GM12892 (cell line): ENCODE measurements around the gene PLEKHA4.

ENCODE experiments used
- DNase-seq: peaks from one replicate; pipeline ENCODE4 v3.0.0; 2011; ENCODE audit not compliant: insufficient read length
- FAIRE-seq: peaks from 2 replicates; lab custom pipeline; 2011; peaks lifted over from hg19 to GRCh38; lab: Jason Lieb, UNC
- POLR2A ChIP-seq: IDR thresholded peaks from 2 replicates; pipeline ENCODE4 v1.6.1; 2011; ENCODE audit warnings: low read depth, low read length, control low read depth
- POLR2AphosphoS5 ChIP-seq: IDR thresholded peaks from 2 replicates; pipeline ENCODE4 v1.6.1; 2011; ENCODE audit warnings: low read depth, low read length, control low read depth
- TAF1 ChIP-seq: IDR thresholded peaks from 2 replicates; pipeline ENCODE4 v1.6.1; 2011; ENCODE audit warnings: low read depth, mild to moderate bottlenecking, control low read depth, low read length, borderline replicate concordance

Gene PLEKHA4

DNA sequence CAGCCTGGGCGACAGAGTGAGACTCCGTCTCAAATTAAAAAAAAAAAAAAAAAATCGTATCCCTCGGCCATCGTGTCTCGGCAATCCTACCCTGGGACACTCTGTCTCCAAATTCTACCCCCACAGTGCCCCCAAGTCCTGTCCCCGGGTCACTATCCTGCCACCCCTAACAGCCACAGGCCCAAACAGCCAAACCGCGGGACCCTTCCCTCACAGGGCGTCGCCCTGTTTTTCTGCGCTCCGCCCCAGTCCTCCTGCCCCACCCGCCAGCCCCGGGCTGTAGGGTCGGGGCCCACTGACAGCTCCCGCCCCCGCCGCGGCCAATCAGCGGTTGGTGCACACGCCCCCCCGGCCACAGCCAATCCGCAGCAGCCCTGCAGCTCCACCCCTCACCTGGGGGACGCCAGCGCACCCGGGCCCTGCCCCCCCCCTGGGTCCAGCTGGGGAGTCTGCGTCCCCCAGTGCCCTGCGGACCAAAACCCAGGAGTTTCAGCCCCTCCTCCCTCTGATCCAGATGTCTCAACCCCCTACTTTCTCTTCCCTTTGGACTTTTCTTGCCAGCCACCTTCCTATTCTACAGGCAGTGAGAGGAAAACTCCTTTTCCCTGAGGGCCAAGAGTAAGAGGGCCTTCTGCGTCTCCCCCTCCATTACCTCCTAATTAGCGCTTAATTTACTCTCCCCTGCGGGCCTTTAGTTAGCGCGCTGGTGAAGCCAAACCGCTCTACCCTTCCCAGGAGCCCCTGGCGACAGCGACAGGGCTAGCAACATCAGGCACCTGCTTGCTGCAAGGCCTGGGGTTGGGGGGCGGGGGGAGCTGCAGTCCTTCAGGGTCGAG, 56.1 kb downstream of the PLEKHA4 start:
- peak; percentile 79 for FAIRE-seq
- peak; percentile 97 for DNase-seq
- no peak for TF ChIP-seq POLR2AphosphoS5
- no peak for TF ChIP-seq TAF1
- no peak for TF ChIP-seq POLR2A

DNA sequence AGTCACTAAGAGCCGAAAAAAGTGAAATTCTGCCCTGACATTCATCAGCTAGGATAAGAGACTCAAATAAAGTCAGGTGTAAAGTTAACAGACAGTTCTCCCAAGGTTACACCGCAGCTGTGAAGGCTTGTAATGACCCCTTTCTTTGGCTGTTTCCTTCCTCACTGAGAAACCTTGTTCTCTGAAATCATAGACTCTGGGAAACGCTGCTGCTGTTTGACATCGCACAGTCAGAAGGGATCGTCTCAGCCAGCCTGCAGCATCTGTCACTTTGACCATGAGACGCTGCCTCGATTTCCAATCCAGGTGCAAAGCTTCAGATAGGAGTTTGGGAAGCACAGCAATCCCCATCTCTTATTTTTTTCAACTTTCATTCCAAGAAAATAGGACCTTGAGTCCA, 58.3 kb downstream of the PLEKHA4 start:
- TF ChIP-seq POLR2A (no peak), TAF1 (no peak), POLR2AphosphoS5 (no peak; the same call in 1 of the 2 replicates)
- DNase-seq (no peak), FAIRE-seq (no peak)

DNA sequence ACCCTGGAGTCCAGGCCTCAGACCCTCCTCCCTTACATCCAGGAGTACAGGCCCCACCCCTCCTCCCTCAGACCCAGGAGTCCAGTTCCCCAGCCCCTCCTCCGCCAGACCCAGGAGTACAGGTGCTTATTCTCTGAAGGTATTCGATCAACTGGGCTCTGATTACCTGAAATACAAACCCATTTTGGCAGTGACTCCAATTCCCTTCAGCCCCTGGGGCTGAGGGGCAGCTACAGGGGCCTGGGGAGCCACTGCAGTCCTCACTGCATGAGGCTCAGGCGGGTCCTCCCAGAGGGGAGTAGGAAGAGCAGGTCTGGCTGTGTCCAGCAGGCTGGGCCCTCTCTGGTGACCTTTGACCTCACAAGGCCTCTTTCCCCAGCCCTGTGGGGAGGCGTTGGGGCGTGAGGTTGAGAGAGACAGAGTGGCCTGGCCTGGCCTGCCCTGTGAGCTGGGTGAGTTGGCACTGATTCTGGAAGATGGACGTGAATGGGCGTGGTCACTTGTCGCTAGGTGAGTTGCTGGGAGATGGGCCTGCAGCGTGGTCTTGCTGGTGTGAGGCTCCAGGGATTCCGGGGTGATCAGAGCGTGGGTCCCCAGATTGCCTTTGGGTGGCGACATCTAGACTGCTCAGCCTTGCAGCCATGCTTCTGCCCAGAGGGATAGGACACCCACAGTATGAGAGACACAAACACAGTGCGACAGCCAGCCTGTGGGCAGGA, 60.7 kb downstream of the PLEKHA4 start:
- no peak for DNase-seq
- TF ChIP-seq POLR2A (no peak), POLR2AphosphoS5 (no peak), TAF1 (no peak)

DNA sequence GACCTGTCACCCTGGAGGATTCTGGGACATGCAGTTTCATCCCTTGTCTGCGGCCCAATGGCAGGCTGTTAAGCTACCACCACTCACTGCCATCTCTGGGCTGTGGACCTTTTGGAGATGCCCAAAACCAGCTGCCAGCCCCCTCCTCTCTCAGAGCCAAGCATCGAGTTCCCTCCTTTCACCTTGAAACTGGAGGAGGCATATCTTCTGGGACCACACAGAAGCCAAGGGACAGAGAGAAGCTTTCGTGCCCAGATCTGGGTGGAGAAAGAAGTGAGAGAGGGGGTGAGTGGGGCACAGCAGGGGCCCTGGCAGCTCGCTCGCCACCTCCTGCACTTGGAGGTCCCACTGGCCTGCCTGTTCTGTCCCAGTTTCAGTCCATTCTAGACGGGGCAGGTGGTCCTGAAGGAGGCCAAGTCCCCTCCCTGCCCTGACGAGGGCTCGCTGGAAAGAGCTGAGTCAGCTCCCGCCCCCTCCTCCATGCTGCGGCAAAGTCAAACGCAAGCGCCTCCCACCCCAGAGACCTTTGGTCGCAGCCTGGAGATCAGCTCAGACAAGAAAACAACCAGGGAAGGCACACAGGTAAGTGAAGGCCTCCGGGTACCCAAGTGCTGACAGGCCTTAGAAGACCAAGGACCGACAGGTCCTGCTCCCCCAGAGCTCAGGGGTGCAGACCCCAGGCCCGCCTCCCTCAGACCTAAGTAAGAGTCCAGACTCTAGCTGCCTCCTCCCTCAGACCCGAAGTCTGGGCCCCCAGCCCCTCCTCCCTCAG, 61.4 kb downstream of the PLEKHA4 start:
- TF ChIP-seq TAF1, result no peak
- no peak for TF ChIP-seq POLR2AphosphoS5
- no peak for TF ChIP-seq POLR2A
- DNase-seq (peak; percentile 59), FAIRE-seq (no peak)

More for the DNA sequence above, 60.7 kb downstream of the PLEKHA4 start:
- FAIRE-seq, result no peak

DNA sequence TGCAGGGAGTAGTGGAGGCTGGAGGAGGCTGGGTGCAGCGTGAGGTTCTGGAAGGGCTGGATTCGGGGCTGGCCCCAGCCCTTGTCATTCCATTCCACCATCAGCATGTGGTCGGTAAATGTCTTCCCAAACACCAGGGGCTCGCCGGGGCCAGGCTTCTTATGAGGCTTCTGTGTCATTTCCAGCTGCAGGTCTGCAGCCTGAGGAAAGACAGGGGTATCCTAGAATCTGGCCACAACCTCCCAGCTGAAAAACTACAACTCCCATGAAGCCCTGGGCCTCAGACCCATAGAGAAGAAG, 61.9 kb downstream of the PLEKHA4 start:
- no peak for TF ChIP-seq POLR2AphosphoS5
- no peak for TF ChIP-seq TAF1
- no peak for TF ChIP-seq POLR2A
- FAIRE-seq (peak; percentile 17), DNase-seq (no peak)

DNA sequence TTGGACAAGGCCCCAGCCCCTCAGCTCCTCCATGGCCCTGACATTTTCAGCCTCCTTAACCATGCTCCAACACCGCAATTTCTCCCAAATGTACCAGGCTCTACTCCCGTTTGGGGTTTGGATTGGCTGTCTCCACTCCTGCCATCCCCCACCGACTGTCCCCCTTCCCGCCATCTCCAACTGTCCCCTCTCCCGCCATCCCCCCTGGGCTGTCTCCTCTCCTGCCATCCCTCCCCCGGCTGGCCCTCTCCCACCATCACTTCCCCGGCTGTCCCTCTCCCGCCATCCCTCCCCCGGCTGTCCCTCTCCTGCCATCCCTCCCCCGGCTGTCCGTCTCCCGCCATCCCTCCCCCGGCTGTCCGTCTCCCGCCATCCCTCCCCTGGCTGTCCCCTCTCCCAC, 63.0 kb downstream of the PLEKHA4 start:
- no peak for FAIRE-seq
- no peak for DNase-seq
- TF ChIP-seq POLR2A (no peak), TAF1 (no peak), POLR2AphosphoS5 (no peak)

DNA sequence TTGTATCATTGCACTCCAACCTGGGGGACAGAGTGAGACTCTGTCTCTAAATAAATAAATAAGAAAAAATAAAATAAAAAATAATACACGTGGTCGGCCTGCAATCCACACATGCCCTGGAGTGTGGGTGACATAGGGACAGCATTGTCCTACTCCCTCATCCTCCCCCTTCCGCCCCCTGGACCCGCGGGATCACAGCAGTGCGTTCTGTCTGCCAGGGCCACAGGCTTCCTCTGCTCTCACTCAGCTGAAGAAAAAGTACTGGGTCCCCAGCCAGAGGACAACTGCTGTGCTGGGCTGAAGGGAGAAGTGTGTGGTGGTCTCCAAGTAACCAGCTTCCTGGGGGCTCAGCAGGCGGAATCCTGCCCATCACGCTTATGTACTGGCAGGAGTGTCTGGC, 63.9 kb downstream of the PLEKHA4 start:
- TF ChIP-seq POLR2A (no peak), TAF1 (no peak), POLR2AphosphoS5 (no peak)
- FAIRE-seq (no peak), DNase-seq (no peak)

DNA sequence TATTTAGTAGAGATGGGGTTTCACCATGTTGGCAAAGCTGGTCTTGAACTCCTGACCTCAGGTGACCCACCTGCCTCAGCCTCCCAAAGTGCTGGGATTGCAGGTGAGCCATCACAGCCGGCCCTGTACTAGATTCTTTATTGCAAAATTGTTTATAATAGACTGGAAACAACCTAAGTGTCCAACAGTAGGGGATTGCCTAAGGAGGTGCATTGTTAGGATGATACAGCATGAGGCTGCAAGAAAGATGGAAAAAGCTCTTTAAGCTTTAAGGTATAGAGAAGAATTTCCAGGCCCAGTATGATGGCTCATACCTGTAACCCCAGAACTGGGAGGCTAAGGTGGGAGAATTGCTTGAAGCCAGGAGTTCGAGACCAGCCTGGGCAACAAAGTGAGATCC, 65.8 kb downstream of the PLEKHA4 start:
- FAIRE-seq, result no peak
- DNase-seq, result no peak
- no peak for TF ChIP-seq POLR2A
- no peak for TF ChIP-seq TAF1
- no peak for TF ChIP-seq POLR2AphosphoS5

DNA sequence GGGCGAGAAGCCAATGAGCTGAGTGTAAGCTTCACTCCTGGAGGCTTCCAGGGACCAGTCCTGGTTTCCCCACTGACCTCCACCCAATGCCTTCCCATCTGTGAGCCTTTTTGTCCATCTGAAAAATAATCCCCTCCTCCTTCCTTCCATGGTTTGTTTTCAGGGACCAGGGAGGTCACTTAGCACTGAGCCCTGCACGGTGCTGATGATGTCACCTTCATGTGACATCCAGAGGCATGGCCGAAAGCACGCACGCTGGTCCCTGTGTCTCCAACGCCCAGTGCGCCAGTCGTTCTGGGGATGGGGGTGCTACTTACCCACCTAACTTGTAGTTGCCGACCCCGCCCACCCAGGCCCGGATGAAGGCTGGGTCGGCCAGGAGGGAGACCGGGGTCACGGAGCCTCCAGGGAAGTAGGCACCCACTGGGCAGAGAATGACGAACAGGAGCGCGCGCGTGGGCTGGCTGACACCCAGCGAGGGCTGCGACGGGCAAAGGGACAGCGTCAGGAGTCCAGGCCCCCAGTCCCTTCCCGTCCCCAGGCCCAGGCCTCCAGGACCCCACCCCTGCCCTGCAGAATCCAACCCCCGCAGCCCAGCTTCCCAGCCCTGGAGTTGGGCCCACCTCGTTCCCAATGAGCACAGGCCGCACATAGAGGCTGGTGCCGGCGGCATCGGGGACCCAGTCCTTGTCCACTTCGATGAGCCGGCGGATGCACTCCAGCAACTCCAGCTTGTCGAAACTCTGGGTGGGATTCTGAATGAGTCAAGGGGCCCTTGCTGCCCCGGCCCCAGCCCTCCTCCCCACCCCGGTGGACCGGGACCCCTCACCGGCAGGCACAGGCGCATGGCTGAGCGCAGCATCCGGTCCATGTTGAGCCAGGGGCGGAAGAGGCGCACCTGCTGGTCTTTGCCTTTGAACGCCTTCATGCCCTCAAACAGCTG, 68.8 kb downstream of the PLEKHA4 start:
- no peak for DNase-seq
- no peak for FAIRE-seq
- no peak for TF ChIP-seq POLR2AphosphoS5
- no peak for TF ChIP-seq POLR2A
- TF ChIP-seq TAF1, result no peak

DNA sequence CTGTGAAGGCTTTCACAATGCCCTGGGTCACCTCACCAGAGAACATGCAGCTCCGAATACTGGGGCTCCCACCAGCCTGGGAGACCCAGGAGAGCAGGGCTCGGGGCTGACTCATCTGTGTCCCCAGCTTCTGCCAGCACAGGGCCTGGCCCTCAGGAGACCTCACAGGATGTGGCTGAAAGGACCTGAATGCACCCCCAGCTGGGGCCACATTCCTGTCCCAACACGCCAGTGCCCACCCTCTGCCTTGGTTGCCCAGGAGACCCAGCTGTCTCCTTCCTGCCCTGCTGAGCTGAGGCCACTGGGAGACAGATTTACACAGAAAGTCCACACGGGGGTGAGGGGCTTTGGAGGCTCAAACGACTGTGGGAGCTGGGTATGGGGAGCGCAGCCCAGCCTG, 69.5 kb downstream of the PLEKHA4 start:
- DNase-seq (no peak), FAIRE-seq (no peak)
- TF ChIP-seq POLR2A (no peak), TAF1 (no peak), POLR2AphosphoS5 (no peak)

DNA sequence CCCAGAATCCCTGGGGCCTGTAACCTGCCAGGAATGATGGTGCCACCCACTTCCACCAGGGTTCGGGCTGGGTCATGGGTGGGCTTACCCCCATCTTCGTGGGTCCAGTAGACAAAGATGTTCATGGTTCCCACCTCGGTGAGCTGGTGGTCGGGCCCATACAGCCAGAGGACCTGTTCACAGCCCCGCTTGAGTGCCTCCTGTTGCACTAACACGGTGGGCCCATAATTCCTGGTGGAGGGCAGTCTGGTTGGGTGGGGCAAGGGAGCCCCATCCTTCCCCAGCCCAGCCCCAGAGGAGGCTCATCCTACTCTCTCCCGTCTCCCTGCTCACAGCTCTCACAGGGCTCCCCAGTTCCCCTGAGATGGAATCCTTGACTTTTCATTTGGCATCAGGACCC, 71.3 kb downstream of the PLEKHA4 start:
- DNase-seq, result no peak
- FAIRE-seq, result no peak
- no peak for TF ChIP-seq POLR2A
- no peak for TF ChIP-seq TAF1
- TF ChIP-seq POLR2AphosphoS5, result no peak
